Measurements from ENCODE around the gene SUN3. TPM values are rescaled to one million over a fixed set of nuclear protein-coding genes. Genes with fewer than 3 reads are reported as not detected.
"Not testable (repeated sequence)": the region's sequence is repeated elsewhere in the genome, so short reads cannot be mapped to it uniquely, and the experiment has no call there.

SUN3 gene
- total RNA-seq, 1 experiment from 2014 or later = not detected

- peaks cover 29% of the 10 kb centered on the region for H3K36me3 Mint-ChIP-seq
- H3K4me1 Mint-ChIP-seq; H3K4me3 Mint-ChIP-seq; CTCF ChIA-PET; ATAC-seq; H3K27me3 Mint-ChIP-seq (ENCODE audit: low read depth); H3K27ac Mint-ChIP-seq; POLR2A ChIA-PET; H3K9me3 Mint-ChIP-seq; DNase-seq (ENCODE audit: low spot score): not testable (repeated sequence)
Observed at GRCh38 chr7:47980648-47981047, 48.3 kb downstream of the SUN3 start.

GRCh38 chr7:47979832-47980181, 49.1 kb downstream of the SUN3 start:
- Mint-ChIP-seq H3K4me3 (peak overlapping the region; percentile 98), H3K4me1 (peaks cover 9% of the 10 kb centered on the region), H3K9me3 (0 out of 2 replicates have a peak, but pooled peaks cover 2% of the 10 kb centered on the region), H3K27ac (no peak overlapping the region), H3K36me3 (peaks cover 36% of the 10 kb centered on the region), H3K27me3 (ENCODE audit: low read depth) (no peaks in the 10 kb centered on the region)
- no peak for ATAC-seq
- ChIA-PET CTCF (interaction anchor here (1.1 kb wide), 1 partner anchor 8 kb away, joined by 3 read pairs; no protein-coding TSS in a partner anchor), POLR2A (no interaction called here)
- no peak for DNase-seq (ENCODE audit: low spot score)
- TF ChIP-seq ZMAT4 (CRISPR knock-in tag; IDR thresholded peaks at IDR 0.05) = no peak
- TF ChIP-seq RORB (CRISPR knock-in tag; IDR thresholded peaks at IDR 0.05) = no peak
- no peak for TF ChIP-seq ERG (CRISPR knock-in tag; IDR thresholded peaks at IDR 0.05)
- TF ChIP-seq ZNF671 (CRISPR knock-in tag; IDR thresholded peaks at IDR 0.05) = no peak
- no peak for TF ChIP-seq ESRRA (CRISPR knock-in tag; IDR thresholded peaks at IDR 0.05; ENCODE audit: borderline replicate concordance)
- no peak for TF ChIP-seq TP53 (CRISPR knock-in tag; IDR thresholded peaks at IDR 0.05)
- no peak for TF ChIP-seq ZNF423 (CRISPR knock-in tag; IDR thresholded peaks at IDR 0.05)
- no peak for TF ChIP-seq CREB1 (CRISPR knock-in tag; IDR thresholded peaks at IDR 0.05)
- no peak for TF ChIP-seq E2F5 (CRISPR knock-in tag; IDR thresholded peaks at IDR 0.05)
- no peak for TF ChIP-seq ZNF138 (CRISPR knock-in tag; conservative IDR thresholded peaks at IDR 0.05)
- no peak for TF ChIP-seq TEAD4 (CRISPR knock-in tag; IDR thresholded peaks at IDR 0.05)
- no peak for TF ChIP-seq GTF2I (CRISPR knock-in tag; conservative IDR thresholded peaks at IDR 0.05)
- TF ChIP-seq CBFB (CRISPR knock-in tag; IDR thresholded peaks at IDR 0.05; ENCODE audit: low read depth) = no peak
- no peak for TF ChIP-seq ZNF263 (CRISPR knock-in tag; IDR thresholded peaks at IDR 0.05; ENCODE audit: low read depth)
- no peak for TF ChIP-seq TCF7 (CRISPR knock-in tag; IDR thresholded peaks at IDR 0.05; ENCODE audit: low read depth)
- TF ChIP-seq STAT6 (CRISPR knock-in tag; conservative IDR thresholded peaks at IDR 0.05; ENCODE audit: low read depth) = no peak
- TF ChIP-seq E2F4 (CRISPR knock-in tag; IDR thresholded peaks at IDR 0.05; ENCODE audit: borderline replicate concordance, low read depth) = no peak
- no peak for TF ChIP-seq ETV6 (CRISPR knock-in tag; IDR thresholded peaks at IDR 0.05)
- TF ChIP-seq HMGXB4 (CRISPR knock-in tag; IDR thresholded peaks at IDR 0.05) = no peak
- no peak for TF ChIP-seq NFYB (CRISPR knock-in tag; conservative IDR thresholded peaks at IDR 0.05; ENCODE audit: low read depth)
